ENCODE measurements around the gene TBC1D23.
"Not testable (repeated sequence)": the region's sequence is repeated elsewhere in the genome, so short reads cannot be mapped to it uniquely, and the experiment has no call there.

DNA sequence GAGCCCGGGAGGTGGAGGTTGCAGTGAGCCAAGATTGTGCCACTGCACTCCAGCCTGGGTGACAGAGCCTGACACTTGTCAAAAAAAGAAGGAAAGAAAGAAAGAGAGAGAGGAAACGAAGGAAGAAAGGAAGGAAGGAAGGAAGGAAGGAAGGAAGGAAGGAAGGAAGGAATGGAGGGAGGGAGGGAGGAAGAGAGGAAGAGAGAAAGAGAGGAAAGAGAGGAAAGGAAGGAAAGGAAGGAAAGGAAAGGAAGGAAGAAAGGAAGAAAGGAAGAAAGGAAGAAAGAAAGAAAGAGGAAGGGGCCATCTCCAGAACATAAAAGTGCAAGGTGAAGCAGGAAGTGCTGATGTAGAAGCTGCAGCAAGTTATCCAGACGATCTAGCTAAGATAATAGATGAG lies 31.6 kb upstream of the TBC1D23 start:
- TF ChIP-seq CTCF (conservative IDR thresholded peaks at IDR 0.05; ENCODE audit: low read depth, low read length); EZH2 (IDR thresholded peaks at IDR 0.05; ENCODE audit: low read length, unreplicated experiment): not testable (repeated sequence)
